Endothelial cell of umbilical vein (primary cell): Measurements from ENCODE around the gene CDR2. TPM values are rescaled to one million over a fixed set of nuclear protein-coding genes. Genes with fewer than 3 reads are reported as not detected.

Source experiments
- BruUV-seq: library from RNA; stranded (reverse); fragments of 400-500 nt; replicated peaks from 2 replicates; lab custom pipeline; 2021; lab: Mats Ljungman, UMichigan
- CTCF ChIA-PET: fragments of 300-600, 350-600 bp; sonication (Branson Sonifier 250); formaldehyde crosslinking; loops from one replicate; lab custom pipeline; 2021; ENCODE audit warnings: antibody characterized with exemption, inconsistent platforms; lab: Charles Lee
- POLR2A ChIA-PET: fragments of 300-600, 350-600 bp; sonication (Branson Sonifier 250); formaldehyde crosslinking; loops from one replicate; lab custom pipeline; 2021; ENCODE audit warnings: antibody characterized with exemption, inconsistent platforms; lab: Charles Lee
- DNase-seq: peaks from one replicate; pipeline ENCODE4 v3.0.0-alpha.2; 2011; ENCODE audit warnings: low read depth, low spot score
- FAIRE-seq: peaks from 2 replicates; lab custom pipeline; 2011; peaks lifted over from hg19 to GRCh38; lab: Jason Lieb, UNC
- H2AFZ ChIP-seq: 2 replicates; pipeline ENCODE4 v1.6.0; 2012; ENCODE audit warnings: low read depth, low read length, control low read depth, inconsistent platforms
- H3K27ac ChIP-seq: 2 replicates; pipeline ENCODE4 v1.5.1; 2011; ENCODE audit warnings: low read depth, mild to moderate bottlenecking, control low read depth, low read length, moderate library complexity; ENCODE audit not compliant: insufficient read depth
- H3K27me3 ChIP-seq, 2 experiments: 2 replicates each; pipeline versions ENCODE4 v1.6.0 to v1.6.1; 2011; ENCODE audit warnings: low read length in 2 of 2, mixed read lengths in 1 of 2; ENCODE audit not compliant: control insufficient read depth in 2 of 2, insufficient read depth in 2 of 2
- H3K36me3 ChIP-seq, 2 experiments: 2 replicates in 1 of 2; 3 replicates in 1 of 2; pipeline ENCODE4 v1.5.1; 2011; ENCODE audit warnings: low read length in 2 of 2, mild to moderate bottlenecking in 1 of 2, moderate library complexity in 1 of 2; ENCODE audit not compliant: control insufficient read depth in 2 of 2, insufficient read depth in 2 of 2; ENCODE audit errors: extremely low read depth in 1 of 2
- H3K4me1 ChIP-seq: 3 replicates; pipeline ENCODE4 v1.5.1; 2011; ENCODE audit warnings: mild to moderate bottlenecking, low read length; ENCODE audit not compliant: control insufficient read depth, insufficient read depth; ENCODE audit errors: extremely low read depth
- H3K4me2 ChIP-seq: 2 replicates; pipeline ENCODE4 v1.6.1; 2011; ENCODE audit warnings: low read length, control low read depth, mixed read lengths; ENCODE audit not compliant: insufficient read depth
- H3K4me3 ChIP-seq, 3 experiments: fragments of 200-600 bp in 1 of 3; sonication (generic), shearing (Covaris generic) in 1 of 3; replicated peaks in 1 of 3; 2 replicates each; pipeline ENCODE4 v1.5.1; 2011 to 2016; ENCODE audit warnings: control low read depth in 3 of 3, low read length in 3 of 3, mild to moderate bottlenecking in 2 of 3, inconsistent platforms in 1 of 3, low read depth in 1 of 3, moderate library complexity in 1 of 3; ENCODE audit not compliant: insufficient read depth in 1 of 3
- H3K79me2 ChIP-seq: 2 replicates; pipeline ENCODE4 v1.6.0; 2012; ENCODE audit warnings: low read length, inconsistent platforms; ENCODE audit not compliant: control insufficient read depth, insufficient read depth
- H3K9ac ChIP-seq: replicated peaks from 2 replicates; pipeline ENCODE3; 2011; ENCODE audit warnings: low read length, control low read depth; ENCODE audit not compliant: insufficient read depth; ENCODE audit errors: extremely low read depth
- H3K9me1 ChIP-seq: replicated peaks from 3 replicates; pipeline ENCODE4 v1.6.0; 2011; ENCODE audit warnings: mild to moderate bottlenecking, low read length; ENCODE audit not compliant: control insufficient read depth, insufficient read depth; ENCODE audit errors: extremely low read depth
- H3K9me3 ChIP-seq: replicated peaks from 2 replicates; pipeline ENCODE4 v1.5.1; 2012; ENCODE audit warnings: low read length, inconsistent platforms; ENCODE audit not compliant: control insufficient read depth, insufficient read depth
- H4K20me1 ChIP-seq: replicated peaks from 2 replicates; pipeline ENCODE3; 2011; ENCODE audit warnings: mild to moderate bottlenecking, low read length; ENCODE audit not compliant: control insufficient read depth, insufficient read depth; ENCODE audit errors: extremely low read depth
- FOS ChIP-seq: IDR thresholded peaks from 2 replicates; pipeline ENCODE4 v1.6.1; 2011; ENCODE audit warnings: mild to moderate bottlenecking, low read length, moderate library complexity, borderline replicate concordance; ENCODE audit not compliant: insufficient read depth
- GATA2 ChIP-seq: IDR thresholded peaks from 2 replicates; pipeline ENCODE4 v1.7.0; 2011; ENCODE audit warnings: low read depth, mild to moderate bottlenecking, moderate library complexity, mixed read lengths, low read length; ENCODE audit not compliant: insufficient read length, insufficient read depth
- JUN ChIP-seq: IDR thresholded peaks from 2 replicates; pipeline ENCODE4 v1.6.1; 2011; ENCODE audit warnings: borderline replicate concordance, low read depth; ENCODE audit not compliant: insufficient read length, insufficient read depth
- MYC ChIP-seq: IDR thresholded peaks from one replicate; pipeline ENCODE4 v1.6.1; 2011; ENCODE audit warnings: mild to moderate bottlenecking, low read depth, low read length
- POLR2A ChIP-seq: IDR thresholded peaks from 2 replicates; pipeline ENCODE4 v1.6.1; 2012; ENCODE audit warnings: low read depth, mild to moderate bottlenecking, control low read depth, low read length
- POLR2AphosphoS5 ChIP-seq: IDR thresholded peaks from 2 replicates; pipeline ENCODE4 v1.6.1; 2012; ENCODE audit warnings: low read depth, mild to moderate bottlenecking, control low read depth, low read length, moderate library complexity; ENCODE audit not compliant: insufficient read depth
- dilution Hi-C: fragments of 300-500 bp; cut with MboI; formaldehyde crosslinking; loops from one replicate; pipeline ENCODE4 v1.15.0; 2019; ENCODE audit warnings: low sequenced_read_pairs; ENCODE audit not compliant: extremely low pct_ligation_motif_present
- intact Hi-C: fragments of 100-400 bp; cut with micrococcal nuclease; formaldehyde crosslinking; loops from one replicate; pipeline ENCODE4 v1.10.0; 2022
- polyA plus RNA-seq, 4 experiments: library from polyadenylated mRNA; depleted of rRNA in 3 of 4; stranded (reverse) in 3 of 4; unstranded in 1 of 4; fragments of >200 nt; gene quantifications; 2 replicates each; pipeline versions ENCODE4 v1.2.1 to v1.2.3, GENCODE V29; 2011 to 2012; ENCODE audit warnings: missing spikeins in 1 of 4
- total RNA-seq: library from RNA; stranded (reverse); gene quantifications from 2 replicates; pipeline ENCODE4 v1.2.3, GENCODE V29; 2021
- TF ChIP-seq, protein P1 (sequence below): IDR thresholded peaks from 2 replicates; pipeline ENCODE4 v1.6.1; 2011; ENCODE audit not compliant: insufficient read depth, insufficient read length
- TF ChIP-seq, protein P2 (sequence below), 2 donors: IDR thresholded peaks; 1 replicate in 1 of 2; 2 replicates in 1 of 2; pipeline ENCODE4 v1.5.1; 2011; ENCODE audit warnings: low read length in 2 of 2, mild to moderate bottlenecking in 2 of 2, moderate library complexity in 2 of 2, control low read depth in 1 of 2, inconsistent platforms in 1 of 2, low read depth in 1 of 2; ENCODE audit not compliant: insufficient read depth in 1 of 2; ENCODE audit errors: extremely low read depth in 1 of 2

Gene CDR2
- total and polyA plus RNA-seq, 2 donors (not counting 3 experiments of a cell fraction or from before 2014, with no cell fraction given): 35.3 to 61.9 TPM

DNA sequence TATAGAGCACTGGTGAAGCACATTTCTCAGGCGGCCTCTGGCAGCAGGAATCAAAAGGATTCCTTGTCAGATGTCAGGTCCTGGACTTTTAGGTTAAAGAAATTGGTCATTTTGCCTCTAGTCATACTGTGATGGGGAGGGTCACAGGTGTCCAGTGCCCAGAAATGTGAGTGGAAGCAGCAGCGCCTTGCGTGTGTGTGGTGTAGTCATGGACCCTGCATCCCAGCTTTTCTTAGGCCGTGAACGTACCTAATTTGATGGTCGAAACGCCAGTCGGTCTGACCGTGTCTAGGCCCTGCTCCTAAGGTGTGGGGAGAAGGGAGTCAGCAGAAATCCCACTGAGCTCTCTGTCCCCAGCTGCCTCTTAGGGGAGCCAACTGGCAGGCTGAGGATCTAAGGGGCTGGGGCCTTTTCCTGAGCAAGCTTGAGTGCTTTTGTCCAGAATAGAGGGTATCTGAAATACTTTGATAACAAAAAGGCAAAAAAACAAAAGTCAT, 45.2 kb downstream of the CDR2 start:
- no peak overlapping the region for H3K4me3 ChIP-seq
- FAIRE-seq (no peak), DNase-seq (no peak)
- POLR2A ChIA-PET: no interaction called here
- H3K4me1 ChIP-seq: no peaks in the 10 kb centered on the region
- BruUV-seq: no TSS peak
- CTCF ChIA-PET: interaction anchor here (0.6 to 1.9 kb wide), 3 partner anchors 8 to 61 kb away, joined by 3 to 15 read pairs (median 10); no protein-coding TSS in a partner anchor
- TF ChIP-seq GATA2 (no peak), POLR2AphosphoS5 (no peak), FOS (no peak), POLR2A (no peak), JUN (no peak), MYC (no peak)
- TF ChIP-seq, protein P1, sequence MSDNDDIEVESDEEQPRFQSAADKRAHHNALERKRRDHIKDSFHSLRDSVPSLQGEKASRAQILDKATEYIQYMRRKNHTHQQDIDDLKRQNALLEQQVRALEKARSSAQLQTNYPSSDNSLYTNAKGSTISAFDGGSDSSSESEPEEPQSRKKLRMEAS: no peak
- TF ChIP-seq, protein P2, sequence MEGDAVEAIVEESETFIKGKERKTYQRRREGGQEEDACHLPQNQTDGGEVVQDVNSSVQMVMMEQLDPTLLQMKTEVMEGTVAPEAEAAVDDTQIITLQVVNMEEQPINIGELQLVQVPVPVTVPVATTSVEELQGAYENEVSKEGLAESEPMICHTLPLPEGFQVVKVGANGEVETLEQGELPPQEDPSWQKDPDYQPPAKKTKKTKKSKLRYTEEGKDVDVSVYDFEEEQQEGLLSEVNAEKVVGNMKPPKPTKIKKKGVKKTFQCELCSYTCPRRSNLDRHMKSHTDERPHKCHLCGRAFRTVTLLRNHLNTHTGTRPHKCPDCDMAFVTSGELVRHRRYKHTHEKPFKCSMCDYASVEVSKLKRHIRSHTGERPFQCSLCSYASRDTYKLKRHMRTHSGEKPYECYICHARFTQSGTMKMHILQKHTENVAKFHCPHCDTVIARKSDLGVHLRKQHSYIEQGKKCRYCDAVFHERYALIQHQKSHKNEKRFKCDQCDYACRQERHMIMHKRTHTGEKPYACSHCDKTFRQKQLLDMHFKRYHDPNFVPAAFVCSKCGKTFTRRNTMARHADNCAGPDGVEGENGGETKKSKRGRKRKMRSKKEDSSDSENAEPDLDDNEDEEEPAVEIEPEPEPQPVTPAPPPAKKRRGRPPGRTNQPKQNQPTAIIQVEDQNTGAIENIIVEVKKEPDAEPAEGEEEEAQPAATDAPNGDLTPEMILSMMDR (IDR thresholded peaks at IDR 0.05; ENCODE audit: extremely low read depth in 1 of 2, insufficient read depth in 1 of 2, low read depth in 1 of 2, low read length in 2 of 2): no peak
- no peaks in the 10 kb centered on the region for H3K9me1 ChIP-seq
- intact Hi-C loops (loop anchor here (10.0 kb wide), 1 partner anchor 346 kb away; no protein-coding TSS in a partner anchor), dilution Hi-C loops (no loop called here)
- no peaks in the 10 kb centered on the region for H3K27me3 ChIP-seq
- no peak overlapping the region for H3K27ac ChIP-seq
- no peaks in the 10 kb centered on the region for H4K20me1 ChIP-seq
- H3K9me3 ChIP-seq: no peaks in the 10 kb centered on the region
- H3K79me2 ChIP-seq: no peaks in the 10 kb centered on the region
- H3K9ac ChIP-seq: no peak overlapping the region
- no peak overlapping the region for H2AFZ ChIP-seq
- H3K4me2 ChIP-seq: no peak overlapping the region
- H3K36me3 ChIP-seq: peaks cover 8 to 43% of the 10 kb centered on the region in 2 experiments
